DMS153 treated with DMSO at 0.1 percent for 48 hours (cell line): ENCODE measurements around the gene FMC1.

Source experiments
- DNase-seq: peaks from one replicate; lab custom pipeline; 2025; ENCODE audit not compliant: unreplicated experiment; lab: John Stamatoyannopoulos, UW

FMC1 gene

GRCh38 chr7:139370943-139371313 is 29.8 kb downstream of the FMC1 start:
- DNase-seq, result no peak

DNA sequence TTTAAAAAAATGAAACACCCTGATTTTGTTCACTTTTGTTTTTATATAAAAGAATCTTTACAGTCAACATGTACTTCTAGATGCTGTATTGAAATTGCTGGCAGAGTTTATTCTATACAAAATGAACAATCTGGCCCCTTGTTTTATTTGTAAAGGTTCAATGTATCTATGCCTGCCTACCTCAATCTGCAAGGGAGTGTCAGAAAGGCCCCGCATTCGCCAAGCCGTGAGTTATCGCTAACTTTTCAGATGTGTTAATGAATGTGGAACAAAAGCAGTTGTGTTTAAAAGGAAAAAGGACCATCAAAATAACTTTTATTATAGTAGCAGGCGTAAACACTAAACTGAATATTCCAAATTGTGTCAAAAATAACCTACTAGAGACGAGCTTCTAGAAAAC is 33.1 kb downstream of the FMC1 start:
- DNase-seq, result no peak

- DNase-seq, result no peak
Observed at GRCh38 chr7:139382439-139382838, 41.3 kb downstream of the FMC1 start.

DNA sequence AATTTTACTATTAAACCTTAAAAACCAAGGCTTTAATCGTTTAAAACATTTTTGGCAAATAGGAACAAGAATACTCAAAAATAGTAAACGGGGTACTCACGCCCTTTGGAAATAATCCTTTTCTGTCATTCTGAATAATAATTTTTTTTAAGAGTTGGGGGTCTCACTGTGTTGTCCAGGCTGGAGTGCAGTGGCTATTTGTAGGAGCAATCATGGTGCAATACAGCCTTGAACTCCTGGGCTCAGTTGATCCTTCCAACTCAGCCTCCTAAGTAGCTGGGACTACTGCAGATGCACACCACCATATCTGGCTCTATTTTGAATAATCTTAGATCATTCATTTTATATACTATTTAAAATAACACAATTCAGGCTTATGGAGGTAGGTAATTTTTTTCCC is 43.5 kb downstream of the FMC1 start:
- no peak for DNase-seq

- DNase-seq, result no peak
Observed at GRCh38 chr7:139387594-139387993, 46.5 kb downstream of the FMC1 start.

GRCh38 chr7:139389091-139389490 is 48.0 kb downstream of the FMC1 start:
- DNase-seq, result no peak

DNA sequence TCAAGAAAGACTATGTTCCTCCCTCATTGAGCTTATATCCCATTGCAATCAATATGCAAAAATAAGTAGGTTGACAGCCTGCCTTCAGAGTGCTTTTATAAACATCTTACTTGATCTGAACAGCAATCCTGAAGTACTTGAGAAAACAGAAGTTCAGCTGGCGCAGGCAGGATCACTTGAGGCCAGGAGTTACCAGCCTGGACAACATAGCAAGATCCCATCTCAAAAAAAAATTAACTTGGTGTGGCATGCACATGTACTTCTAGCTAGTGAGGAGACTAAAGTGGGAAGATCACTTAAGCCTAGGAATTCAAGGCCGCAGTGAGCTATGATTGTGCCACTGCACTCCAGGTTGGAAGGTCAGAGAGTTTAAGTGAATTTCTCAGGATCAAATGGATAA is 48.6 kb downstream of the FMC1 start:
- no peak for DNase-seq

DNA sequence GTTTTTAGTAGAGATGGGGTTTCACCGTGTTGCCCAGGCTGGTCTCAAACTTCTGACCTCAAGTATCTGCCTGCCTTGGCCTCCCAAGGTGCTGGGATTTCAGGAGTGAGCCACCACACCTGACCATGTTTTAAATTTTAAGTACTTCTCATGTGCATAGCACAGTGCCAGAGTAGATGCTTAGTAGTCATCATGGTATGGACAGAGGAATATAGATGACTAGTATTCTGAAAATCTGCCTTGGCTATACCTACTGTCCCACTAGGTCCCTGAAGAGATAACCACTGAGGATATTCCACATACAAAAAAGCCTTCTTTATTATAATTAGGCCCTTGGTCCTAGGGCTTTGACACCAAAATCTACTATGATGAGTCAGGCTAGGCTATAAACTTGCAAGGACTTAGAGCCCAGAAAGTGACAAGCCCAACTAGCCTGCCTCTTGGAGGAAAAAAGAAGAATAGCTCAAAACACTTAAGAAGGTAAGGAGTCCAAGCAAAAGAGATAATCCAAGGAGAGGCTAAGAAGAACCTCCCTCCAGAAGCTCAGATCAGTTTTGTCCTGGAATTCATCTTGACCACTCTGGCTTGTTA is 52.6 kb downstream of the FMC1 start:
- DNase-seq, result no peak

GRCh38 chr7:139394540-139394939 is 53.4 kb downstream of the FMC1 start:
- DNase-seq, result no peak
